Hematopoietic multipotent progenitor cell treated with erythropoietin and hydrocortisone succinate and interleukin-3 and kit ligand, for 4 days (in vitro differentiated cells): ENCODE measurements around the gene ANGEL1.
A peak's percentile ranks its signal among the peaks of the same experiment; 100 is the strongest.

Experiments
- DNase-seq: peaks from one replicate; pipeline ENCODE4 v3.0.0-alpha.2; 2015

Gene ANGEL1

DNA sequence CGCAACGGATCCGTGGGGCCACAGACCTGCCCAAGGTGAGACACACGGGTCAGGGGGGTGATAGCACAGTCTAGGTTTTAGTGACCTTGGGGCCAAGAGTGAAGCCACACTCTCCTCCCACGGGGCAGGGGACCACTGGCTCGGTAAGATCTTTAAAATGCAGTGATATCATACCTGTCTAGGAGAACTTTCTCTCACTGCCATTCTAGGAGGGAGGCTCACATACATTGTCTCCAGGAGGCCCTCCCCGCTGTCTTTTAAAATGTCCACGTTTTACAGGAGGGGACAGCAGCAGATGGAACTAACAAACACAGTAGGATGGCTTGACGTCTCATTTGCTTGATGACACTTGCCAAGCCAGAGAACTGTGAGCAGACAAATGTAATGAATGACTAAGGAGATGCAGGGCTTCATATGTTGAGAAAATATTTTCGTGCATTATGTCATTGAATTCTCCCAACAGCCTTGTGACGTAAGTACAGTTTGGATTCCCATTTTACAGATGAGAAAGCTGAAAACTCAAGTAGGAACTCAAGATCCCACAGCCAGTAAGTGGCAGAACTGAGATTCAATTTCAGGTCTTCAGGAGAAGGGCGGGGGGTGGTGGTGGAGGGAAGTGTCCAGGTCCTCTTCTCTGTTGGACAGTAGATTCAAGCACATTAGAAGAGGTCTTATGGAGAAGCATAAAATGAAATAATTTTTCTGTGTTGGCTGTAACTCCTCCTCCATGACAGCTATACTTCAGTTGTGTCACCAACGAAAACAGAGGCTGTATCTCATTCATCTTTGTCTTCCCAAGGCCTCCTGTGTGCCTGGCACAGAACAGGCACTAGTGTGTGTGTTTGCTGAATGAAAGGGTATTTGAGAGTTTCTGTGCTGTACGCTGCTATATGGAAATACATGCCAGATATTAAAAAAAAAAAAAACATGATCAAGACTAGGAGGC, 49.3 kb downstream of the ANGEL1 start:
- no peak for DNase-seq

GRCh38 chr14:76762411-76763095, 50.1 kb downstream of the ANGEL1 start:
- peak; percentile 51 for DNase-seq

DNA sequence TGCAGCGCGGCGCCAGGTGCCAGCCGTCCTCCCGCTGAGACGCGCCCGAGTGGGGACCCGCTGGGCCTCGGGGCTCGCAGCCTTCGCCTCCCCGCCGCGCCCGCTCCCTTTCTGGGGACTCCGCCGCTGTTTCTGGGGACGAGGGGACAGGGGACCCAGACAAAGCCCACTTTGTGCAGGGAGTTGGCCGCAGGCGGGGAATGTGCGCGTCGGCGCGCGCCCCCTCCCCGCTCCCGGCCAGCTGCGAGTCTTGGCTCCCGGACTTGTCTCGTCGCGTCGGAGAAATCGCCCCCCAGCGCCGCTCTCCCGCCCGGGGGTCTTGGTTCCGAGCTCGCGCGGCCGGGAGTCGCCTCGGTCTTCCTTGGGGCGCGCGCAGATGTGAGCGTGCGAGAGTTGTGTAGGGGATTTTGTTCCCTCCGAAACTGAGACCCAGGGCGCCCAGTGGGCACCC, 50.7 kb downstream of the ANGEL1 start:
- DNase-seq, result no peak

DNA sequence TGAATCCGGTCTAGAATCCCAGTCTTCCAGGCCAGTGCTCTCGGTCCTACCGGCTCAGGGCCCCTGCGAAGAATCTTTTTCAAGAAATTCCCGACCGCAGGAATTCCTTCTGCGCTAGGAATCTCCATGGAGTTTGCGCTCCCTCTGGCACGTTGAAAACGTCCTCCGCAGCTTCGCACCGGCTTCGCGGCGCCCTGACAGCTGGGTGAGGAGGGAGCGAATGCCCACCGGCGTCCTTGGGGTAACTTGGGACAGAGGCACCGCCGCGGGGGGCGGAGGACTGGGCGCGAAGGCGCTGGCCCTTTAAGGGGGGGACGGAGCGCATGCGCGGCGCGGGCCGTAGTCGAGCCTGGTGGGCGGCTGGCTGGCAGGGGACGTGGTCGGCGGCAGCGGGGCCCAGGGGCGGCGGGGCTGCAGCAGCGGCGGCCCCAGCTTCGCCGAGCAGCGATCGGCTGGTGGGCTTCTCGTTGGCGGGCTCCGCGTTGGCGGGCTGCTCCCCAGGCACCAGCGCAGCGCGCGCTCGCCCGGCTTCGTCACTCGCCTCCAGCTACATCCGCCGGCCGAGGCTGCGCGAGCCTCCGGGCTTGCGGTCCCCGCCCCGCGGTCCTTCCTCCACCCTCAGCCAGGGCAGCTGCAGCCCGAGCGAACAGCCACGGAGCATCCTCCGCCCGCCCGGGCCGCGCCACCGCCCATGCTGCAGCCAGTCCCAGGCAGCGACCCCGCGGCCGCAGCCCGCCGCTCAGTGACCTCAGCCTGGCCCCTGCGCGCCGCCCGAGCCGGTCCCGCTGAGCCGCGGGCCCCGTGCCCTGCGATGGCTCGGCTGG, 51.3 kb downstream of the ANGEL1 start, which contains the start of gene VASH1:
Gene VASH1 (plus strand): TSS at position 333 of the 824 bp plus-strand sequence. CDS start 1,354 bp downstream, outside the sequence.
- peak; percentile 84 for DNase-seq

DNA sequence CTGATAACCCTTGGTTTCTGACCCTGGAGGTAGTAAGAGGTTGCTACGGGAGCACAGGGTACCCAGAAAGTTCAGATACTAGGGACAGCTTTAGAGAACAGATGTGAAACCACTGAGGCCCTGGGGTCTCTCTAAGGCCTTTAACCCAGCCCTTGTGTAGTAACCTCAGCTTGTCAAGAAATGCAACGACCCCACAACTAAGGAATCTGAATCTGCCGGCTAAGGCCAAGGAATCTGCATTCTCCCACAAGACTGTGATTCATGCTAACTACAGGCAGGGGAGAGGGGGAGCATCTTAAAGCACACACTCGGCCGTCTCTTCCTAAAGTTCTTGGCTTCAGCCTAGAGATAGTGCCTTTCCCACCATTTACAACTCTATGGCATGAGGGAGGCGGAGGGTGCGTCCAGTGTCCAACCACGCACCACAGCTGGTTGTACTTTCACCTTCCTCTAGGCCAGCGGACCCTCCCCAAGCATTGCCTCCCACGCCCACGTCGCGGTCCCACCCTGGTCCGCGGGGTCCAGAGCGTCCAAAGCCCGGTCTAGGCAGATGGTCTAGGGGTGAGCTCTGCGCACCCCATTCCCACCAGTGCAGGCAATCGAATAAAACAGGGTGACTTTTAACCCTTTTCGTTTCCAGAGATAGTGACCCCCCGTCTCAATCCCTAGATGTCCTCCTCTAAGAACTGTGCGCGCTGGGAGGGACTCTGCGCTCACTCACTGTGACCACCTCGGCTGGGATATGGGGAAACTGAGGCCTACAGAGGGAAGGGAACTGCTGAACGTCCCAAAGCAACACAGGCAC, 52.1 kb downstream of the ANGEL1 start:
- DNase-seq, result no peak

DNA sequence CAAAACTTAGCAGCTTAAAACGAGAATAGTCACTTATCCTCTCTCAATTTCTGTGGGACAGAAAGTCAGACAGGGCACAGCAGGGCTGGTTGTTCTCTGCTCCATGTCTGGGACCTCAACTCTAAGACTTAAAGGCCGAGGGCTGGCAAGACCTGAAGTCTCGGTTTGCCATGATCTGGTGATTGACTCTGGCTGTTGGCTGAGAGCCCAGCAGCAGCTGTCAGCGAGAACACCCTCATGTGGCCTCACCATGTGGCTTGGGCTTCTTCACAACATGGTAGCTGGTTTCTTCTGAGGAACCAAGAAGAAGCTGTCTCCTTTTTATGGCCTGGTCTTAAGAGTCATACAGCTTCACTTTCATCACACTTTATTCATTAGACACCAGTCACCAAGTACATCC, 53.1 kb downstream of the ANGEL1 start:
- DNase-seq, result peak; percentile 24

DNA sequence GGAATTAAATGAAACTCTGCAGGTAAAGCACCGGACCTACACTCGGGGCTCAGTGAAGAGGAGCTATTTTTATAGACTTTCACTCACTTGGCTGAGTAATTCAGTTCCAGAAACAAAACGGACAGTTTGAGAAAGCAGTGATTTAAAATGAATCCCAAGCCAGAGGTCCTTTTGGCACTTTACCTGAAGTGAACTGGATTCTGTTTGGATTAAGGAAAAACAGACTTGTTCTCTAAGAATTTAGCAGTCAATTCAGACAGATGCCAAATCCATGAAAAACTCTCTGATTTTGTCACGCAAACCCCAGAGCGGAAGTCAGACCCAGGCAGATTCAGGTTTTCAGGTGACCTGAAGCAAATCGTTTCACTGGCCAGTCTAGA, 56.3 kb downstream of the ANGEL1 start:
- DNase-seq, result no peak

- no peak for DNase-seq
Observed at GRCh38 chr14:76755610-76756370, 56.9 kb downstream of the ANGEL1 start.

DNA sequence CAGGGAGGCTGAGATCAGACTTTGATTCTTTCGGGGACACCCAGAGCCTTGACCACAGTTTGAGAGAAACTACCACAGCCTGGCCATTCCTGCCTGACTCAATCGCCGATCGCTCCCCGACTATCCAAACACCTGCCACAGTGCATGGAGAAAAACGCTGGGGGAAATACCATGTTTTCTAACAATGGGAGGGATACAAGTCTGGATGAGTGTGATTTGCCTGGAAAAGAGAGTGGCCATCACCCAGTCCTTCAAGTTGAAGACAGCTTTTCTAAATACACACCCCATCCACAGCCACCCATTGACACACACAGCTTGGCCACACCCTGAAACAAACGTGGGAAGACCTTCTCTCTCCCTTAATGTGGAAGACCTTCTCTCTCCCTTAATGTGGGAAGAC, 58.1 kb downstream of the ANGEL1 start:
- DNase-seq, result no peak

GRCh38 chr14:76753541-76754198, 59.0 kb downstream of the ANGEL1 start:
- DNase-seq, result no peak

GRCh38 chr14:76752744-76753143, 59.9 kb downstream of the ANGEL1 start:
- no peak for DNase-seq

DNA sequence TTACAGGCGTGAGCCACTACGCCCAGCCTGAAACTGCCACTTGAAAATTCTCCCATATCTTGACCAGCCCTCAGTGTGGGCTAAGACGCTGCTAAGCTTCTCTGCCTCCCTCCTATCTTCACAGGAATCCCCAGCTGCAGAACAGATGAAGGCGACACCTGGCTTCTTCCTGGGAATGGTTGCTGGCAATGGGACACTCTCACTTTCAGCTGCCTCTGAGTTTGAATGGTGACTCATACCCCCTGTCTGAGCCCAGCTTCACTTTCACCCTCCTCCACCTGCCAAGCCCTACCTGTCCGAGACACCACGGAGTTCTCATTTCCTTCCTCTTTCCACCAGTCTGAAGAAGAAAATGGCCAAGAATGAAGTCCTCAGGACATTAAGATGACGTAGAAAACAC, 69.7 kb downstream of the ANGEL1 start:
- peak; percentile 66 for DNase-seq

GRCh38 chr14:76742185-76742584, 70.5 kb downstream of the ANGEL1 start:
- DNase-seq, result no peak

DNA sequence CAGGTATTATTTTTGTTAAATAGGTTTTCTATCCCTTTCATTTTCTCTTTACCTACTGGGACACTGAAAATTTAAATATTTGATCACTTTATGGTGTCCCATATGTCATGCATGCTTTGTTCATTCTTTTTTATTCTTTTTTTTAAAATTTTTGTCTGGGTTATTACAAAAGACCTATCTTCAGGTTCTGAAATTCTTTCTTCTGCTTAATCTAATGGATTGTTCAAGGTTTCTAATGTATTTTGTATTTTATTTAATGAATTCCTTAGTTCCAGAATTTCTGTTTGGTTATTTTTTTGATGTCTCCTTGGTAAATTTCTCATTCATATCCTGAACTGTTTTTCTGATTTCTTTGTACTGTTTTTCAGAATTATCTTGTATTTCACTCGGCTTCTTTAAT, 71.6 kb downstream of the ANGEL1 start:
- no peak for DNase-seq
